ENCODE data around the gene CCL22.

DNA sequence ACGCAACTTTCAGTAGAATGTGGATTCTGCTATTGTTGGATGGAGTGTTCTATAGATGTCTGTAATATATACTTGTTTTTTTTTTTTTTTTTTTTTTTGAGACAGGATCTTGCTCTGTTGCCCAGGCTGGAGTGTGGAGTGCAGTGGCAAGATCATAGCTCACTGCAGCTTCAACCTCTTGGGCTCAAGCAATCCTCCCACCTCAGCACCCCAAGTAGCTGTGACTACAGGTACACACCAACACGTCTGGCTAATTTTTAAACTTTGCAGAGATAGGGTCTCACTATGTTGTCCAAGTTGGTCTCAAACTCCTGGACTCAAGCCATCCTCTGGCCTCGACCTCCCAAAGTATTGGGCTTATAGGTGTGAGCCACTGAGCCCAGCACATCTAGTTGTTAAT is 27.2 kb upstream of the CCL22 start:
- TF ChIP-seq, protein P1, sequence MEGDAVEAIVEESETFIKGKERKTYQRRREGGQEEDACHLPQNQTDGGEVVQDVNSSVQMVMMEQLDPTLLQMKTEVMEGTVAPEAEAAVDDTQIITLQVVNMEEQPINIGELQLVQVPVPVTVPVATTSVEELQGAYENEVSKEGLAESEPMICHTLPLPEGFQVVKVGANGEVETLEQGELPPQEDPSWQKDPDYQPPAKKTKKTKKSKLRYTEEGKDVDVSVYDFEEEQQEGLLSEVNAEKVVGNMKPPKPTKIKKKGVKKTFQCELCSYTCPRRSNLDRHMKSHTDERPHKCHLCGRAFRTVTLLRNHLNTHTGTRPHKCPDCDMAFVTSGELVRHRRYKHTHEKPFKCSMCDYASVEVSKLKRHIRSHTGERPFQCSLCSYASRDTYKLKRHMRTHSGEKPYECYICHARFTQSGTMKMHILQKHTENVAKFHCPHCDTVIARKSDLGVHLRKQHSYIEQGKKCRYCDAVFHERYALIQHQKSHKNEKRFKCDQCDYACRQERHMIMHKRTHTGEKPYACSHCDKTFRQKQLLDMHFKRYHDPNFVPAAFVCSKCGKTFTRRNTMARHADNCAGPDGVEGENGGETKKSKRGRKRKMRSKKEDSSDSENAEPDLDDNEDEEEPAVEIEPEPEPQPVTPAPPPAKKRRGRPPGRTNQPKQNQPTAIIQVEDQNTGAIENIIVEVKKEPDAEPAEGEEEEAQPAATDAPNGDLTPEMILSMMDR (IDR thresholded peaks at IDR 0.05), result no peak
- no peak for TF ChIP-seq POLR2A (IDR thresholded peaks at IDR 0.05)
